Liver (tissue), 9 donors: Measurements from ENCODE around the gene TUBA4A. TPM values are rescaled to one million over a fixed set of nuclear protein-coding genes. Genes with fewer than 3 reads are reported as not detected.

Source experiments
- DNase-seq: peaks from one replicate; pipeline ENCODE4 v3.0.0-alpha.2; 2017; ENCODE audit warnings: low spot score
- H3K27ac ChIP-seq, 2 donors: one replicate each; pipeline ENCODE4 v1.7.0; 2013; ENCODE audit warnings: inconsistent platforms in 2 of 2, low read length in 2 of 2, control low read depth in 1 of 2, low read depth in 1 of 2, mild to moderate bottlenecking in 1 of 2
- H3K27me3 ChIP-seq, 4 donors: one replicate each; pipeline versions ENCODE4 v1.6.1 to v1.7.0; 2013; ENCODE audit warnings: low read length in 3 of 4, inconsistent platforms in 1 of 4, mild to moderate bottlenecking in 1 of 4, moderate library complexity in 1 of 4; ENCODE audit not compliant: control insufficient read depth in 4 of 4, insufficient read depth in 4 of 4
- H3K36me3 ChIP-seq, 4 donors: one replicate each; pipeline versions ENCODE4 v1.6.1 to v1.7.0; 2013; ENCODE audit warnings: low read length in 3 of 4, mild to moderate bottlenecking in 3 of 4, low read depth in 1 of 4, moderate library complexity in 1 of 4; ENCODE audit not compliant: control insufficient read depth in 4 of 4, insufficient read depth in 3 of 4
- H3K4me1 ChIP-seq, 4 donors: one replicate each; pipeline versions ENCODE4 v1.6.1 to v1.7.0; 2013; ENCODE audit warnings: low read length in 3 of 4, mild to moderate bottlenecking in 3 of 4, moderate library complexity in 1 of 4; ENCODE audit not compliant: control insufficient read depth in 4 of 4, insufficient read depth in 4 of 4
- H3K4me3 ChIP-seq, 3 donors: one replicate each; pipeline versions ENCODE4 v1.6.1 to v1.7.0; 2013; ENCODE audit warnings: low read length in 3 of 3, control low read depth in 1 of 3, low read depth in 1 of 3, mild to moderate bottlenecking in 1 of 3
- H3K9ac ChIP-seq, 2 donors: one replicate each; pipeline ENCODE4 v1.7.0; 2013; ENCODE audit warnings: low read length in 2 of 2, mild to moderate bottlenecking in 2 of 2, moderate library complexity in 2 of 2, control low read depth in 1 of 2, low read depth in 1 of 2
- H3K9me3 ChIP-seq, 4 donors: one replicate each; pipeline versions ENCODE4 v1.6.1 to v1.7.0; 2013; ENCODE audit warnings: low read length in 3 of 4; ENCODE audit not compliant: control insufficient read depth in 4 of 4
- FOXA1 ChIP-seq: IDR thresholded peaks from 2 replicates; pipeline ENCODE4 v1.6.1; 2016; ENCODE audit warnings: antibody characterized with exemption
- GABPA ChIP-seq, 2 donors: IDR thresholded peaks in 1 of 2; conservative IDR thresholded peaks in 1 of 2; 2 replicates each; pipeline ENCODE4 v1.6.1; 2016; ENCODE audit warnings: antibody characterized with exemption in 2 of 2, mild to moderate bottlenecking in 1 of 2, moderate library complexity in 1 of 2
- HNF4A ChIP-seq, 2 donors: conservative IDR thresholded peaks; 2 replicates each; pipeline ENCODE4 v1.6.1; 2016; ENCODE audit warnings: antibody characterized with exemption in 2 of 2, mild to moderate bottlenecking in 2 of 2
- HNF4G ChIP-seq: IDR thresholded peaks from 2 replicates; pipeline ENCODE4 v1.6.1; 2016; ENCODE audit warnings: antibody characterized with exemption
- RAD21 ChIP-seq, 2 donors: IDR thresholded peaks; 2 replicates each; pipeline ENCODE4 v1.6.1; 2016; ENCODE audit warnings: antibody characterized with exemption in 2 of 2, mild to moderate bottlenecking in 2 of 2
- REST ChIP-seq: IDR thresholded peaks from 2 replicates; pipeline ENCODE4 v1.6.1; 2016; ENCODE audit warnings: antibody characterized with exemption, mild to moderate bottlenecking
- SP1 ChIP-seq: IDR thresholded peaks from 2 replicates; pipeline ENCODE4 v1.6.1; 2018; ENCODE audit warnings: antibody characterized with exemption, mild to moderate bottlenecking
- YY1 ChIP-seq: IDR thresholded peaks from 2 replicates; pipeline ENCODE4 v1.6.1; 2016; ENCODE audit warnings: antibody characterized with exemption, mild to moderate bottlenecking
- WGBS: extraction: QIAGEN DNeasy Blood & Tissue Kit; methylation state at CpG from one replicate; pipeline ENCODE4 v1.1.7; 2013; 5-methylcytosine and 5-hydroxymethylcytosine counted together
- polyA plus RNA-seq, 2 donors: library from polyadenylated mRNA; stranded (reverse) in 1 of 2; unstranded in 1 of 2; fragments of 200-250 nt in 1 of 2; fragments of >200 nt in 1 of 2; fragmentation: Nextera tagmentation in 1 of 2; extraction: Ambion mirVana in 1 of 2; gene quantifications; one replicate each; pipeline versions ENCODE4 v1.2.1 to v1.2.3, GENCODE V29; 2013 to 2015
- total RNA-seq, 2 donors: library from RNA; depleted of rRNA; stranded (reverse); fragments of >200 nt; gene quantifications; one replicate each; pipeline ENCODE4 v1.2.3, GENCODE V29; 2014
- TF ChIP-seq, protein P1 (sequence below): fragments of 150-350 bp; IDR thresholded peaks from 2 replicates; pipeline ENCODE4 v1.5.1; 2017; ENCODE audit warnings: improper control_type of control experiment, low read depth, low read length; ENCODE audit not compliant: missing input control
- TF ChIP-seq, protein P2 (sequence below): IDR thresholded peaks from 2 replicates; pipeline ENCODE4 v1.6.1; 2016; ENCODE audit warnings: antibody characterized with exemption
- donor health status: healthy.
- donor health status: healthy.
- donor health status: healthy.
- donor health status: healthy.
- donor health status: healthy.

TUBA4A gene
- total and polyA plus RNA-seq, 4 donors, result 16.2 to 63.1 (median 31.6) TPM

DNA sequence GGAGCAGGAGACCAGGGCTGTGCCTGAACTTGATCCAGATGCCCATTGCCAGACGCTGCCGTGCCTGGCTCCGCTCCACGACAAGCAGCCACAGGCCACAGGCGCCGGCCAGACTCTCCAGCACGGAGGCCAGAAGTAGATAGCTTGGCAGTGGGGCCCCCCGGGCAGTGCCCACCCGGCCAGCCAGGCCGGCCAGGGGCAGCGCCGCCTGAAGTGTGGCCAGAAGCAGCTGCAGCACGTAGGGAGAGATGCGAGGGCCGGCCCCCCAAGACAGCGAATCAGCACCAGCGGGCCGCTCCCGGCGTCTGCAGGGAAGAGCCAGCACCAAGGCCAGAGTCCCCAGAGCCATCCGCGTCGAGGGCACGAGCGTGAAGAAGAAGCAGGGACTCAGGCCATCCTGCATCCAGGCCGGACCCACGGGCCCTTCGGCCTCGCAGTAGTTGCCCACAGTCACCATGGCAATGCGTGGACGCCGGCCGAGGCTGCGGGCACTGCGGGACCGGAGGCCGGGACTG, 35.4 kb downstream of the TUBA4A start:
- Histone ChIP-seq H3K9ac (peak overlapping the region; percentile 10 to 48), H3K4me3 (peak overlapping the region; percentile 51 to 64 (median 52)), H3K9me3 (no peaks in the 10 kb centered on the region), H3K27ac (peak overlapping the region; percentile 85 to 92), H3K27me3 (no peaks in the 10 kb centered on the region), H3K36me3 (peaks cover 12 to 43% (median 29%) of the 10 kb centered on the region in 4 donors), H3K4me1 (peaks cover 5 to 27% (median 19%) of the 10 kb centered on the region in 4 donors)
- WGBS, result under 1% methylated on average over 37 of the region's 37 CpGs
- no peak for TF ChIP-seq GABPA (IDR thresholded peaks at IDR 0.05 in 1 of 2, conservative IDR thresholded peaks at IDR 0.05 in 1 of 2)
- TF ChIP-seq RAD21 (IDR thresholded peaks at IDR 0.05), result peak in 1 of 2 donors; percentile 2
- TF ChIP-seq, protein P1, sequence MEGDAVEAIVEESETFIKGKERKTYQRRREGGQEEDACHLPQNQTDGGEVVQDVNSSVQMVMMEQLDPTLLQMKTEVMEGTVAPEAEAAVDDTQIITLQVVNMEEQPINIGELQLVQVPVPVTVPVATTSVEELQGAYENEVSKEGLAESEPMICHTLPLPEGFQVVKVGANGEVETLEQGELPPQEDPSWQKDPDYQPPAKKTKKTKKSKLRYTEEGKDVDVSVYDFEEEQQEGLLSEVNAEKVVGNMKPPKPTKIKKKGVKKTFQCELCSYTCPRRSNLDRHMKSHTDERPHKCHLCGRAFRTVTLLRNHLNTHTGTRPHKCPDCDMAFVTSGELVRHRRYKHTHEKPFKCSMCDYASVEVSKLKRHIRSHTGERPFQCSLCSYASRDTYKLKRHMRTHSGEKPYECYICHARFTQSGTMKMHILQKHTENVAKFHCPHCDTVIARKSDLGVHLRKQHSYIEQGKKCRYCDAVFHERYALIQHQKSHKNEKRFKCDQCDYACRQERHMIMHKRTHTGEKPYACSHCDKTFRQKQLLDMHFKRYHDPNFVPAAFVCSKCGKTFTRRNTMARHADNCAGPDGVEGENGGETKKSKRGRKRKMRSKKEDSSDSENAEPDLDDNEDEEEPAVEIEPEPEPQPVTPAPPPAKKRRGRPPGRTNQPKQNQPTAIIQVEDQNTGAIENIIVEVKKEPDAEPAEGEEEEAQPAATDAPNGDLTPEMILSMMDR, result no peak
- peak in 1 of 2 donors; percentile 1 for TF ChIP-seq HNF4A (conservative IDR thresholded peaks at IDR 0.05)
- TF ChIP-seq HNF4G, result no peak
- TF ChIP-seq, protein P2, sequence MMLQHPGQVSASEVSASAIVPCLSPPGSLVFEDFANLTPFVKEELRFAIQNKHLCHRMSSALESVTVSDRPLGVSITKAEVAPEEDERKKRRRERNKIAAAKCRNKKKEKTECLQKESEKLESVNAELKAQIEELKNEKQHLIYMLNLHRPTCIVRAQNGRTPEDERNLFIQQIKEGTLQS, result no peak
- TF ChIP-seq FOXA1, result no peak
- no peak for DNase-seq

DNA sequence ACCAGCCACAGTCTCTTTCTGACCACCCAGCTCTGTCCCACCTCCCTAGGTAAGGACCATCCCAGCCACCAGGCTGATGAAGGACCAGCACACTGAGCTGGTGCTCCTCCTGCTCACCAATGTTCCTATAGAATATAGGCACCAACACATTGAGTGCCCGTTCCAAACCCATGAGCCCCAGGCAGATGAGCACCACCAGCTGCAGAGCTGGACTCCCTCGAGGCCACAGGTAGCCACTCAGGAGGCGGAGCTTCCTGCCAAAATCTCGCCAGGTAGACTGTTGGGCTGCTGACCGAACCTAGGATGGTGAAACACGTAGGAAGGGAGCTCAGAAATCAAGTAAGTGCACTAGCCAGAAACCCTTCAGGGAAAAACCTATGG, 37.2 kb downstream of the TUBA4A start:
- Histone ChIP-seq H3K27me3 (no peaks in the 10 kb centered on the region), H3K4me3 (no peak overlapping the region), H3K9ac (no peak overlapping the region), H3K9me3 (no peaks in the 10 kb centered on the region), H3K27ac (no peak overlapping the region), H3K36me3 (peaks cover 11 to 35% (median 18%) of the 10 kb centered on the region in 4 donors), H3K4me1 (peaks cover 5 to 27% (median 19%) of the 10 kb centered on the region in 4 donors)
- peak; percentile 36 for DNase-seq
- TF ChIP-seq SP1 (no peak), REST (no peak), RAD21 (IDR thresholded peaks at IDR 0.05) (no peak)
- 96% methylated on average over 6 of the region's 6 CpGs for WGBS

DNA sequence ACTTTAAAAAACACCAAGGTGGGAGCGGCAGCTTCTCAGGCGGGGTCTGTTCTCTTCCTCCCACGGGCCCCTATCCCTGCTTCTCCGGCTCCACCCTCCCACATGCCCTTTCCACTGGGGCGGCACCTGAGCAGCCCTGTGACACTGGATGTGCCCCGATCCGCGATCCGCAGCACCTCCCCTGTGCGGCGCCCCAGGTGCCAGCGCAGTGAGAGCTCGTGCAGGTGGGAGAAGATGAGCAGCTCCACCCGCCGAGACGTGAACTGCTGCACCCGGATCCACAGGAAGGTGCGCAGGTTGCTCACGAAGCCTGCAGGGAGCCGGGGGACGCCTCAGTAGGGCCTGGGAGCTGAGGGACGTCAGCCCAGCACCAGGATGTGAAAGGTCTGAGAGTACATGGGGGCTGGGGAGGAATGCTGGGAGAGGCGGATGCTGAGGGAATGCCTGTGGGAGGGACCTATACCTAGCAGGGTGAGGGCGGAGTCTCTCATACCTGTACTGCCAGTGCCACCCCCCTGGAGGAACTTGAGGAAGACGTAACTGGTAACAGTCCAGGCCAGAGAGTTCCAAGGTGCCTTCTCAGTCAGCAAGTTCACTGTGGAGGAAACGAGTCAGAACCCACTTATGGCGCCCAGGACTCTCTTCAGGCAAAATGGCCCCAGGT, 37.7 kb downstream of the TUBA4A start:
- Histone ChIP-seq H3K9ac (no peak overlapping the region), H3K4me1 (peaks cover 5 to 27% (median 19%) of the 10 kb centered on the region in 4 donors), H3K27me3 (no peaks in the 10 kb centered on the region), H3K9me3 (no peaks in the 10 kb centered on the region), H3K4me3 (no peak overlapping the region), H3K27ac (no peak overlapping the region), H3K36me3 (peaks cover 11 to 30% (median 13%) of the 10 kb centered on the region in 4 donors)
- DNase-seq, result peak; percentile 33
- 95% methylated on average over 27 of the region's 27 CpGs for WGBS
- TF ChIP-seq GABPA (IDR thresholded peaks at IDR 0.05 in 1 of 2, conservative IDR thresholded peaks at IDR 0.05 in 1 of 2) (no peak), HNF4A (conservative IDR thresholded peaks at IDR 0.05) (no peak), FOXA1 (no peak), HNF4G (no peak), SP1 (no peak), YY1 (no peak)
- TF ChIP-seq, protein P1, result no peak
